ENCODE data around the gene FLNB.

The FLNB gene

GRCh38 chr3:58197588-58197987 is 189.4 kb downstream of the FLNB start:
- Histone ChIP-seq H3K9me3 (ENCODE audit: control insufficient read depth, insufficient read depth, low read depth, low read length) (no peaks in the 10 kb centered on the region), H3K4me1 (ENCODE audit: control insufficient read depth, insufficient read depth, low read length) (no peaks in the 10 kb centered on the region), H3K4me3 (ENCODE audit: low read depth, low read length) (no peak overlapping the region), H3K27ac (ENCODE audit: extremely low read depth, low read depth, low read length) (no peak overlapping the region), H3K36me3 (ENCODE audit: control insufficient read depth in 2 of 2, insufficient read depth in 1 of 2, low read length in 2 of 2) (no peaks in the 10 kb centered on the region)
- ChIA-PET CTCF (interaction anchor here (1.8 kb wide), 1 partner anchor 20 kb away, joined by 4 read pairs; no protein-coding TSS in a partner anchor), POLR2A (no interaction called here)
- TF ChIP-seq ZNF48 (tag by site-specific recombination; IDR thresholded peaks at IDR 0.05) (no peak), KLF10 (tag by site-specific recombination; IDR thresholded peaks at IDR 0.05) (no peak), ZNF558 (tag by site-specific recombination; IDR thresholded peaks at IDR 0.05) (no peak), FEZF1 (tag by site-specific recombination; IDR thresholded peaks at IDR 0.05) (no peak), ZNF768 (tag by site-specific recombination; IDR thresholded peaks at IDR 0.05) (no peak), ZNF610 (tag by site-specific recombination; IDR thresholded peaks at IDR 0.05; ENCODE audit: borderline replicate concordance) (no peak), ZNF354C (tag by site-specific recombination; IDR thresholded peaks at IDR 0.05; ENCODE audit: borderline replicate concordance, low read depth) (no peak), ZNF571 (tag by site-specific recombination; IDR thresholded peaks at IDR 0.05) (no peak), TRIM28 (IDR thresholded peaks at IDR 0.05; ENCODE audit: borderline replicate concordance, low read length) (no peak), ZNF404 (tag by site-specific recombination; IDR thresholded peaks at IDR 0.05) (no peak), ZXDB (tag by site-specific recombination; IDR thresholded peaks at IDR 0.05) (no peak), ZNF707 (tag by site-specific recombination; IDR thresholded peaks at IDR 0.05) (no peak)
- TF ChIP-seq, protein P1, sequence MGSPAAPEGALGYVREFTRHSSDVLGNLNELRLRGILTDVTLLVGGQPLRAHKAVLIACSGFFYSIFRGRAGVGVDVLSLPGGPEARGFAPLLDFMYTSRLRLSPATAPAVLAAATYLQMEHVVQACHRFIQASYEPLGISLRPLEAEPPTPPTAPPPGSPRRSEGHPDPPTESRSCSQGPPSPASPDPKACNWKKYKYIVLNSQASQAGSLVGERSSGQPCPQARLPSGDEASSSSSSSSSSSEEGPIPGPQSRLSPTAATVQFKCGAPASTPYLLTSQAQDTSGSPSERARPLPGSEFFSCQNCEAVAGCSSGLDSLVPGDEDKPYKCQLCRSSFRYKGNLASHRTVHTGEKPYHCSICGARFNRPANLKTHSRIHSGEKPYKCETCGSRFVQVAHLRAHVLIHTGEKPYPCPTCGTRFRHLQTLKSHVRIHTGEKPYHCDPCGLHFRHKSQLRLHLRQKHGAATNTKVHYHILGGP (tag by site-specific recombination; IDR thresholded peaks at IDR 0.05): no peak
- TF ChIP-seq, protein P2, sequence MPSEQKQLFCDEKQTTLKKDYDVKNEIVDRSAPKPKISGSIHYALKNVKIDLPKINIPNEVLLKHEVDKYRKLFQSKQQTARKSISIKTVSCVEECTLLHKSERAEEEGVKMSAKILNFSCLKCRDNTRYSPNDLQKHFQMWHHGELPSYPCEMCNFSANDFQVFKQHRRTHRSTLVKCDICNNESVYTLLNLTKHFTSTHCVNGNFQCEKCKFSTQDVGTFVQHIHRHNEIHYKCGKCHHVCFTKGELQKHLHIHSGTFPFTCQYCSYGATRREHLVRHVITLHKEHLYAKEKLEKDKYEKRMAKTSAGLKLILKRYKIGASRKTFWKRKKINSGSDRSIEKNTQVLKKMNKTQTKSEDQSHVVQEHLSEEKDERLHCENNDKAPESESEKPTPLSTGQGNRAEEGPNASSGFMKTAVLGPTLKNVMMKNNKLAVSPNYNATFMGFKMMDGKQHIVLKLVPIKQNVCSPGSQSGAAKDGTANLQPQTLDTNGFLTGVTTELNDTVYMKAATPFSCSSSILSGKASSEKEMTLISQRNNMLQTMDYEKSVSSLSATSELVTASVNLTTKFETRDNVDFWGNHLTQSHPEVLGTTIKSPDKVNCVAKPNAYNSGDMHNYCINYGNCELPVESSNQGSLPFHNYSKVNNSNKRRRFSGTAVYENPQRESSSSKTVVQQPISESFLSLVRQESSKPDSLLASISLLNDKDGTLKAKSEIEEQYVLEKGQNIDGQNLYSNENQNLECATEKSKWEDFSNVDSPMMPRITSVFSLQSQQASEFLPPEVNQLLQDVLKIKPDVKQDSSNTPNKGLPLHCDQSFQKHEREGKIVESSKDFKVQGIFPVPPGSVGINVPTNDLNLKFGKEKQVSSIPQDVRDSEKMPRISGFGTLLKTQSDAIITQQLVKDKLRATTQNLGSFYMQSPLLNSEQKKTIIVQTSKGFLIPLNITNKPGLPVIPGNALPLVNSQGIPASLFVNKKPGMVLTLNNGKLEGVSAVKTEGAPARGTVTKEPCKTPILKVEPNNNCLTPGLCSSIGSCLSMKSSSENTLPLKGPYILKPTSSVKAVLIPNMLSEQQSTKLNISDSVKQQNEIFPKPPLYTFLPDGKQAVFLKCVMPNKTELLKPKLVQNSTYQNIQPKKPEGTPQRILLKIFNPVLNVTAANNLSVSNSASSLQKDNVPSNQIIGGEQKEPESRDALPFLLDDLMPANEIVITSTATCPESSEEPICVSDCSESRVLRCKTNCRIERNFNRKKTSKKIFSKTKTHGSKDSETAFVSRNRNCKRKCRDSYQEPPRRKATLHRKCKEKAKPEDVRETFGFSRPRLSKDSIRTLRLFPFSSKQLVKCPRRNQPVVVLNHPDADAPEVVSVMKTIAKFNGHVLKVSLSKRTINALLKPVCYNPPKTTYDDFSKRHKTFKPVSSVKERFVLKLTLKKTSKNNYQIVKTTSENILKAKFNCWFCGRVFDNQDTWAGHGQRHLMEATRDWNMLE (tag by site-specific recombination; conservative IDR thresholded peaks at IDR 0.05; ENCODE audit: low read depth): no peak

- Histone ChIP-seq H3K27ac (ENCODE audit: extremely low read depth, low read depth, low read length) (no peak overlapping the region), H3K4me1 (ENCODE audit: control insufficient read depth, insufficient read depth, low read length) (no peaks in the 10 kb centered on the region), H3K36me3 (ENCODE audit: control insufficient read depth in 2 of 2, insufficient read depth in 1 of 2, low read length in 2 of 2) (no peaks in the 10 kb centered on the region), H3K4me3 (ENCODE audit: low read depth, low read length) (no peak overlapping the region), H3K9me3 (ENCODE audit: control insufficient read depth, insufficient read depth, low read depth, low read length) (no peaks in the 10 kb centered on the region)
- POLR2A ChIA-PET: no interaction called here
- CTCF ChIA-PET: no interaction called here
- TF ChIP-seq ZNF768 (tag by site-specific recombination; IDR thresholded peaks at IDR 0.05) (no peak), ZNF701 (tag by site-specific recombination; IDR thresholded peaks at IDR 0.05) (no peak), IKZF3 (tag by site-specific recombination; IDR thresholded peaks at IDR 0.05) (no peak), SP2 (tag by site-specific recombination; IDR thresholded peaks at IDR 0.05) (no peak), ZNF624 (tag by site-specific recombination; IDR thresholded peaks at IDR 0.05) (no peak), ZSCAN16 (tag by site-specific recombination; IDR thresholded peaks at IDR 0.05) (no peak), PRDM2 (tag by site-specific recombination; IDR thresholded peaks at IDR 0.05; ENCODE audit: borderline replicate concordance) (no peak)
- TF ChIP-seq, protein P3, sequence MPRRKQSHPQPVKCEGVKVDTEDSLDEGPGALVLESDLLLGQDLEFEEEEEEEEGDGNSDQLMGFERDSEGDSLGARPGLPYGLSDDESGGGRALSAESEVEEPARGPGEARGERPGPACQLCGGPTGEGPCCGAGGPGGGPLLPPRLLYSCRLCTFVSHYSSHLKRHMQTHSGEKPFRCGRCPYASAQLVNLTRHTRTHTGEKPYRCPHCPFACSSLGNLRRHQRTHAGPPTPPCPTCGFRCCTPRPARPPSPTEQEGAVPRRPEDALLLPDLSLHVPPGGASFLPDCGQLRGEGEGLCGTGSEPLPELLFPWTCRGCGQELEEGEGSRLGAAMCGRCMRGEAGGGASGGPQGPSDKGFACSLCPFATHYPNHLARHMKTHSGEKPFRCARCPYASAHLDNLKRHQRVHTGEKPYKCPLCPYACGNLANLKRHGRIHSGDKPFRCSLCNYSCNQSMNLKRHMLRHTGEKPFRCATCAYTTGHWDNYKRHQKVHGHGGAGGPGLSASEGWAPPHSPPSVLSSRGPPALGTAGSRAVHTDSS (tag by site-specific recombination; IDR thresholded peaks at IDR 0.05): no peak
- TF ChIP-seq, protein P4, sequence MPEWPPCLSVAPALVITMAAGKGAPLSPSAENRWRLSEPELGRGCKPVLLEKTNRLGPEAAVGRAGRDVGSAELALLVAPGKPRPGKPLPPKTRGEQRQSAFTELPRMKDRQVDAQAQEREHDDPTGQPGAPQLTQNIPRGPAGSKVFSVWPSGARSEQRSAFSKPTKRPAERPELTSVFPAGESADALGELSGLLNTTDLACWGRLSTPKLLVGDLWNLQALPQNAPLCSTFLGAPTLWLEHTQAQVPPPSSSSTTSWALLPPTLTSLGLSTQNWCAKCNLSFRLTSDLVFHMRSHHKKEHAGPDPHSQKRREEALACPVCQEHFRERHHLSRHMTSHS (tag by site-specific recombination; IDR thresholded peaks at IDR 0.05): no peak
These were observed 190.1 kb downstream of the FLNB start for GRCh38 chr3:58198362-58198761.

Data from HEK293 (cell line).